Mesenchymal stem cell (in vitro differentiated cells and primary cell): Measurements from ENCODE around the gene ABCC2.

Experiments used
- DNase-seq: peaks from one replicate; pipeline ENCODE4 v3.0.0-alpha.2; 2013
- H2AFZ ChIP-seq: one replicate; pipeline ENCODE4 v1.6.1; 2013; ENCODE audit warnings: low read depth, mild to moderate bottlenecking, control low read depth, inconsistent platforms, low read length, moderate library complexity
- H2AK5ac ChIP-seq: 2 replicates; pipeline ENCODE4 v1.6.1; 2013; ENCODE audit warnings: low read length, moderate library complexity, mild to moderate bottlenecking, inconsistent platforms; ENCODE audit not compliant: severe bottlenecking
- H2BK120ac ChIP-seq: one replicate; pipeline ENCODE4 v1.6.1; 2013; ENCODE audit warnings: low read depth, mild to moderate bottlenecking, inconsistent platforms, low read length, moderate library complexity
- H2BK12ac ChIP-seq, 2 experiments: one replicate each; pipeline ENCODE4 v1.6.1; 2013; ENCODE audit warnings: inconsistent platforms in 2 of 2, low read length in 2 of 2, mild to moderate bottlenecking in 2 of 2, moderate library complexity in 2 of 2, control low read depth in 1 of 2
- H2BK15ac ChIP-seq: one replicate; pipeline ENCODE4 v1.6.1; 2013; ENCODE audit warnings: mild to moderate bottlenecking, low read depth, inconsistent platforms; ENCODE audit not compliant: poor library complexity, severe bottlenecking
- H2BK5ac ChIP-seq: 2 replicates; pipeline ENCODE4 v1.6.1; 2013; ENCODE audit warnings: low read depth, mild to moderate bottlenecking, low read length, control low read depth, inconsistent platforms; ENCODE audit not compliant: poor library complexity, severe bottlenecking
- H3K14ac ChIP-seq, 2 experiments: one replicate each; pipeline ENCODE4 v1.6.1; 2013; ENCODE audit warnings: inconsistent platforms in 2 of 2, low read length in 2 of 2, control low read depth in 1 of 2, mild to moderate bottlenecking in 1 of 2, moderate library complexity in 1 of 2
- H3K18ac ChIP-seq, 2 experiments: one replicate each; pipeline ENCODE4 v1.6.1; 2013; ENCODE audit warnings: inconsistent platforms in 2 of 2, low read length in 2 of 2, control low read depth in 1 of 2, low read depth in 1 of 2, mild to moderate bottlenecking in 1 of 2
- H3K23ac ChIP-seq, 2 experiments: one replicate each; pipeline ENCODE4 v1.6.1; 2013; ENCODE audit warnings: inconsistent platforms in 2 of 2, low read length in 2 of 2, mild to moderate bottlenecking in 2 of 2, moderate library complexity in 2 of 2, control low read depth in 1 of 2
- H3K27ac ChIP-seq: 2 replicates; pipeline ENCODE4 v1.5.1; 2013; ENCODE audit warnings: mild to moderate bottlenecking, moderate library complexity, low read length, control low read depth, inconsistent platforms; ENCODE audit not compliant: poor library complexity, severe bottlenecking
- H3K27me3 ChIP-seq, 2 experiments: 2 replicates each; pipeline versions ENCODE4 v1.6.1 to v1.7.0; 2013; ENCODE audit warnings: low read length in 2 of 2, mild to moderate bottlenecking in 2 of 2, moderate library complexity in 2 of 2, control low read depth in 1 of 2, inconsistent platforms in 1 of 2; ENCODE audit not compliant: control insufficient read depth in 1 of 2, insufficient read depth in 1 of 2
- H3K36me3 ChIP-seq, 2 experiments: 2 replicates each; pipeline versions ENCODE4 v1.6.1 to v1.7.0; 2013; ENCODE audit warnings: low read length in 2 of 2, control low read depth in 1 of 2, inconsistent platforms in 1 of 2, low read depth in 1 of 2, mild to moderate bottlenecking in 1 of 2; ENCODE audit not compliant: insufficient read depth in 2 of 2, control insufficient read depth in 1 of 2
- H3K4ac ChIP-seq, 2 experiments: one replicate each; pipeline ENCODE4 v1.6.1; 2013; ENCODE audit warnings: inconsistent platforms in 2 of 2, low read length in 2 of 2, mild to moderate bottlenecking in 2 of 2, moderate library complexity in 2 of 2, control low read depth in 1 of 2, low read depth in 1 of 2
- H3K4me1 ChIP-seq: 2 replicates; pipeline ENCODE4 v1.6.1; 2013; ENCODE audit warnings: low read depth, low read length, control low read depth; ENCODE audit not compliant: control insufficient read depth, insufficient read depth
- H3K4me2 ChIP-seq: 2 replicates; pipeline ENCODE4 v1.6.1; 2013; ENCODE audit warnings: low read length, mild to moderate bottlenecking, inconsistent platforms; ENCODE audit not compliant: poor library complexity, severe bottlenecking
- H3K4me3 ChIP-seq, 2 experiments: 2 replicates each; pipeline versions ENCODE4 v1.5.1 to v1.7.0; 2013; ENCODE audit warnings: low read length in 2 of 2, mild to moderate bottlenecking in 2 of 2, control low read depth in 1 of 2, low read depth in 1 of 2; ENCODE audit not compliant: insufficient read depth in 1 of 2
- H3K79me1 ChIP-seq: replicated peaks from 2 replicates; pipeline ENCODE4 v1.6.1; 2013; ENCODE audit warnings: mild to moderate bottlenecking, control low read depth, low read length, inconsistent platforms; ENCODE audit not compliant: poor library complexity, severe bottlenecking
- H3K9ac ChIP-seq: 2 replicates; pipeline ENCODE4 v1.7.0; 2013; ENCODE audit warnings: mild to moderate bottlenecking, low read length, moderate library complexity
- H3K9me3 ChIP-seq: 2 replicates; pipeline ENCODE4 v1.7.0; 2013; ENCODE audit warnings: mild to moderate bottlenecking, low read length; ENCODE audit not compliant: control insufficient read depth
- H4K8ac ChIP-seq: one replicate; pipeline ENCODE4 v1.6.1; 2013; ENCODE audit warnings: inconsistent platforms, mild to moderate bottlenecking, low read length, moderate library complexity
- H4K91ac ChIP-seq: one replicate; pipeline ENCODE4 v1.6.1; 2013; ENCODE audit warnings: mild to moderate bottlenecking, low read length, inconsistent platforms
- WGBS: methylation state at CpG from one replicate; pipeline ENCODE4 v1.1.7; 2013; ENCODE audit warnings: mixed read lengths; 5-methylcytosine and 5-hydroxymethylcytosine counted together

The ABCC2 gene

DNA sequence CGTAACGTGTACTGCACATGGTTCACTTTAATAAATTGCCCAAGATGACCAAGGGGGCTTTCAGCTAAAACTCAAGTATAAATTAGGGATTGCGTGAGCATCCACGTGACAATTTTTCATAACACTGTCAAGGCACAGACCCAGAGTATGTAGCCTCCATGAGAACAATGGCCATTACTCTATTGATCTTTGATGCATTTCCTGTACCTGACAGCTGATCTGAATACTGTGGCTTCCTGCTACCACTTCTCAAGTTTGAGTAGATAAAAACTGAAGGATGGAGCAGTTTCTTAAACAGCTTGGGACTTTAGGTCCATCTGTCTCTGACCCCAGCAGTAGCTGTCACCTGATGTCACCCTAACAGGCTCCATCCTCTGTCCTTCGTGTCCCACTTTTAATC, 98.9 kb downstream of the ABCC2 start:
- 97% methylated on average over 4 of the region's 5 CpGs for WGBS
- Histone ChIP-seq H3K9me3 (no peaks in the 10 kb centered on the region), H3K23ac (no peak overlapping the region), H3K18ac (no peak overlapping the region), H2BK5ac (no peak overlapping the region), H3K4ac (no peak overlapping the region), H3K36me3 (peaks cover 78 to 100% of the 10 kb centered on the region in 2 experiments), H3K4me2 (no peak overlapping the region), H2AFZ (no peak overlapping the region), H3K4me1 (peaks cover 1% of the 10 kb centered on the region), H4K8ac (no peak overlapping the region), H3K14ac (no peak overlapping the region), H3K27me3 (no peaks in the 10 kb centered on the region), H3K9ac (no peak overlapping the region), H2AK5ac (no peak overlapping the region), H2BK15ac (no peak overlapping the region), H2BK120ac (no peak overlapping the region), H3K79me1 (peaks cover 33% of the 10 kb centered on the region), H3K4me3 (no peak overlapping the region), H4K91ac (no peak overlapping the region), H2BK12ac (no peak overlapping the region), H3K27ac (no peak overlapping the region)
- DNase-seq = no peak

DNA sequence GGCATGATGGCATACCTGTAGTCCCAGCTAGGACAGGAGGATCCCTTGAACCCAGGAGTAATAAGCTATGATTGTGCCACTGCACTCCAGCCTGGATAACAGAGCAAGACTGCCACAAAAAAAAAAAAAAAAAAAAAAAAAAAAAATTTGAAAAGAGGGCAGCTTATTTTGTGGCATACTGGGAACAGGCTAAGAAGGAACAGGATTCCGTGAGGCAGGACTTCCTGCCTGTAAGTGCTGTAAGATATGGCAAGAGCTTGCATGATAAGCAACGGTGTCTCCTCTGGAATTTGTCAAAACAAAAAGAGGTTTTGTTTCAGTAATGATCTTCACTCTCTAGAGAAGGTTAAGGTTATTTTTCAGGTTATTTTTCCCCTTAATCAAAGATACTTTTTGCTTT, 101.1 kb downstream of the ABCC2 start:
- no peak overlapping the region for H2BK5ac ChIP-seq
- H3K27ac ChIP-seq = no peak overlapping the region
- H4K91ac ChIP-seq = no peak overlapping the region
- 46% methylated on average over 2 of the region's 2 CpGs for WGBS
- H3K27me3 ChIP-seq = no peaks in the 10 kb centered on the region
- no peak overlapping the region for H3K14ac ChIP-seq
- H2BK15ac ChIP-seq = no peak overlapping the region
- H4K8ac ChIP-seq = no peak overlapping the region
- H3K23ac ChIP-seq = no peak overlapping the region
- H3K79me1 ChIP-seq = peaks cover 28% of the 10 kb centered on the region
- H3K9ac ChIP-seq = no peak overlapping the region
- no peak overlapping the region for H2AFZ ChIP-seq
- no peaks in the 10 kb centered on the region for H3K4me1 ChIP-seq
- H3K4ac ChIP-seq = no peak overlapping the region
- no peak for DNase-seq
- no peak overlapping the region for H2BK12ac ChIP-seq
- no peak overlapping the region for H3K4me2 ChIP-seq
- no peak overlapping the region for H3K18ac ChIP-seq
- H2BK120ac ChIP-seq = no peak overlapping the region
- H2AK5ac ChIP-seq = no peak overlapping the region
- H3K9me3 ChIP-seq = no peaks in the 10 kb centered on the region
- H3K36me3 ChIP-seq = peaks cover 70 to 97% of the 10 kb centered on the region in 2 experiments
- H3K4me3 ChIP-seq = no peak overlapping the region

DNA sequence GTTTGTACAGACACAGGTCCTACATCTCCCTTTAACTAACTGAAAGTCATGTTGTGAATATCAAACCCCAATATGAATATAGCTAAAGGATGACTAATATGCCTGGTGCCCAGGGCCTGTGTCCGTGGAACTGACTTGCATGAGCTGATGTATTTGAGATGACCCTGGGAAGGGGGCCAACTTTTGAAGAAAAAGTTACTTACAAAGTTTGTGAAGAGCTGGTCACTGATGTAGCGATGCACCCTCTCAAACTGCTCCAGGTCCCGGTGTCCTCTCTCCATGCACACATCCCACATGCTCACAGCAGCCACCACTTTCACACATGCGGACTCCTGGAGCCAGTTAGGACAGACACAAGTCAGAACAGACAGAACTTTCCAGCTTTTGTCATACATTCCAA, 106.2 kb downstream of the ABCC2 start:
- H3K79me1 ChIP-seq = peaks cover 17% of the 10 kb centered on the region
- peak overlapping the region; percentile 23 for H3K27ac ChIP-seq
- no peak overlapping the region for H3K4me3 ChIP-seq
- no peak overlapping the region for H3K4me2 ChIP-seq
- no peak overlapping the region for H2BK12ac ChIP-seq
- peak overlapping the region; percentile 39 for H4K91ac ChIP-seq
- H2AK5ac ChIP-seq = no peak overlapping the region
- no peak overlapping the region for H2AFZ ChIP-seq
- no peak overlapping the region for H2BK120ac ChIP-seq
- no peak for DNase-seq
- peaks cover 46 to 74% of the 10 kb centered on the region in 2 experiments for H3K36me3 ChIP-seq
- H3K23ac ChIP-seq = no peak overlapping the region
- no peaks in the 10 kb centered on the region for H3K27me3 ChIP-seq
- H3K4me1 ChIP-seq = peaks cover 2% of the 10 kb centered on the region
- H3K9ac ChIP-seq = peak overlapping the region; percentile 60
- 91% methylated on average over 4 of the region's 4 CpGs for WGBS
- no peak overlapping the region for H2BK5ac ChIP-seq
- no peak overlapping the region for H3K14ac ChIP-seq
- H4K8ac ChIP-seq = no peak overlapping the region
- H3K18ac ChIP-seq = peak overlapping the region; percentile 11 to 21
- no peak overlapping the region for H3K4ac ChIP-seq
- no peaks in the 10 kb centered on the region for H3K9me3 ChIP-seq
- no peak overlapping the region for H2BK15ac ChIP-seq

DNA sequence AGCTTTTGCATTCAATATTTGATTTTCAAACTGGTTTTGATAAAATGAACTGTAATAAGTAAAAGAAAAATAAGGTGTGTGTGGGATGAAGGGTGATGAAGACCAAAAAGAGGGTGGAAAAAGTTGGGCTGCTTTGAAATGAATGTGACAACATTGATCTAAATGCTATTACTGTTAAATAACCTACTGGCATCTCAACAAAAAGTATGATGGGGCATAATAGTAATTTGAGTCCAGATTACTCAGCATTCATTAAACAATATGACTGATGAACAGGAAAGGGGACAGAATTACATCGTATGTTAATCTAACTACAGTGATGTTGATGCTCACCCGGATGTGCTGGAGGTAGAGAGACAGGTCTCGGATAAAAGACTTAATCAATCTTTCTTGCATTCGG, 112.2 kb downstream of the ABCC2 start:
- Histone ChIP-seq H3K4me3 (no peak overlapping the region), H3K9ac (no peak overlapping the region), H3K4me1 (no peaks in the 10 kb centered on the region), H3K27ac (no peak overlapping the region), H3K79me1 (peaks cover 14% of the 10 kb centered on the region), H3K36me3 (peaks cover 37 to 84% of the 10 kb centered on the region in 2 experiments), H2BK15ac (no peak overlapping the region), H2BK12ac (no peak overlapping the region), H3K18ac (no peak overlapping the region), H3K4ac (no peak overlapping the region), H3K23ac (no peak overlapping the region), H3K4me2 (no peak overlapping the region), H4K91ac (no peak overlapping the region), H2BK120ac (no peak overlapping the region), H3K27me3 (no peaks in the 10 kb centered on the region), H3K9me3 (no peaks in the 10 kb centered on the region), H2BK5ac (no peak overlapping the region), H4K8ac (no peak overlapping the region), H2AFZ (no peak overlapping the region), H3K14ac (no peak overlapping the region), H2AK5ac (no peak overlapping the region)
- DNase-seq = no peak
- 96% methylated on average over 3 of the region's 4 CpGs for WGBS
